Neural cell (in vitro differentiated cells): ENCODE results near the gene TTC9C.

Experiments used
- EP300 ChIP-seq: fragments of 450-650 bp; conservative IDR thresholded peaks from 2 replicates; pipeline ENCODE4 v1.6.1; 2014; ENCODE audit warnings: antibody characterized with exemption, mild to moderate bottlenecking, moderate library complexity; ENCODE audit not compliant: poor library complexity, severe bottlenecking
- EZH2 ChIP-seq: fragments of 200-600, 300-800 bp; shearing (Covaris generic), sonication (generic); IDR thresholded peaks from 2 replicates; pipeline ENCODE4 v1.6.1; 2014; ENCODE audit warnings: antibody characterized with exemption, low read length, borderline replicate concordance, mild to moderate bottlenecking; ENCODE audit not compliant: insufficient read depth, poor library complexity, severe bottlenecking
- MXI1 ChIP-seq: fragments of 450-650 bp; conservative IDR thresholded peaks from 2 replicates; pipeline ENCODE4 v1.6.1; 2014; ENCODE audit warnings: antibody characterized with exemption, mild to moderate bottlenecking; ENCODE audit not compliant: poor library complexity, severe bottlenecking
- POLR2AphosphoS5 ChIP-seq: IDR thresholded peaks from 2 replicates; pipeline ENCODE4 v1.6.1; 2012
- RAD21 ChIP-seq: fragments of 450-650 bp; conservative IDR thresholded peaks from 2 replicates; pipeline ENCODE4 v1.6.1; 2014; ENCODE audit warnings: antibody characterized with exemption, mild to moderate bottlenecking, moderate library complexity
- SMC3 ChIP-seq: fragments of 450-650 bp; conservative IDR thresholded peaks from 2 replicates; pipeline ENCODE4 v1.6.1; 2014; ENCODE audit warnings: antibody characterized with exemption, mild to moderate bottlenecking, moderate library complexity; ENCODE audit not compliant: poor library complexity
- TAF1 ChIP-seq: IDR thresholded peaks from 2 replicates; pipeline ENCODE4 v1.6.1; 2012; ENCODE audit warnings: low read depth
- TF ChIP-seq, protein P1 (sequence below): fragments of 450-650 bp; IDR thresholded peaks from 2 replicates; pipeline ENCODE4 v1.5.1; 2014; ENCODE audit warnings: antibody characterized with exemption, mild to moderate bottlenecking, moderate library complexity; ENCODE audit not compliant: poor library complexity, severe bottlenecking
- TF ChIP-seq, protein P2 (sequence below): IDR thresholded peaks from 2 replicates; pipeline ENCODE4 v1.6.1; 2012; ENCODE audit warnings: borderline replicate concordance

DNA sequence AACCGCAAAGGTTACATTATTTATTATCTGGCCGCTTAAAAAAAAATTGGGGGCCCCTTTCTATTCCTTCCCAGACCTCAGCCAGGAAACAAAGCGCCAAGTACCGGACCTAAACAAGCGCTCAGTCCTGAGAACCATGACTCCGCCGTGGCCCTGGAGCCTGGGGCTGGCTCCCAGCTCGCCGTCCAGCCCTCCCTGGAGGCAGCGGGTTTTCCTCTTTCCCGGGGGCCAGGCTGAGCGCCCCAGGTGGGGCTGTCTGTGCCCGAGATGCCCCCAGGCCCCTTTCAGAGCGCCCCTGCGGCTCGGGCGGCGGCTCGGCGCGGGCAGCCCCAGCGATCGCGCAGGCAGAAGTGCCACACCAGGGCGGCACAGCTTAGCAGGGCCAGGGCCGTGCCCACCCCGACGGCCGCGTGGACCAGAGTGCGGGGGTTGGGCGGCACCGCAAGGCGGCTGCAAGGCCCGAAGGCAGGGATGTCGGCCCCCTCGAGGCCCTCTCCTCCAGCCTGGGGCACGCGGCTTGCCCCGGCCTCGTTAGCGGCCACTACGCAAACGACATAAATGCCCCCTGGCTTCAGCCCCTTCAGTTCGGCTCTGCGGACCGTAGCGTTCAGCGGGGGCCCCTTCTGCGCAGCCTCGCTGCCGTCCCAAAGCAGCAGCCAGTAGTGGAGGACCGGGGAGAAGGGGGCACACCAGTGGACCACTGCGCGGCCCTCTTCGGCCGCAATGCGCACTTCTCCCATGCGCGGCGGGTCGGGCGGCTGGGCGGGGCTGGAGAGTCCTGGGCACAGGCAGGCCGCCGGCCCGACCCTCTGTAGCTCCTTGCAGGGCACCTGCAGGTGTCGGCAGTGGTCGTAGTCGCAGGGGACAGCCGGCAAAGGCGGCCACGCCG, 40.5 kb upstream of the TTC9C start:
- TF ChIP-seq, protein P1, sequence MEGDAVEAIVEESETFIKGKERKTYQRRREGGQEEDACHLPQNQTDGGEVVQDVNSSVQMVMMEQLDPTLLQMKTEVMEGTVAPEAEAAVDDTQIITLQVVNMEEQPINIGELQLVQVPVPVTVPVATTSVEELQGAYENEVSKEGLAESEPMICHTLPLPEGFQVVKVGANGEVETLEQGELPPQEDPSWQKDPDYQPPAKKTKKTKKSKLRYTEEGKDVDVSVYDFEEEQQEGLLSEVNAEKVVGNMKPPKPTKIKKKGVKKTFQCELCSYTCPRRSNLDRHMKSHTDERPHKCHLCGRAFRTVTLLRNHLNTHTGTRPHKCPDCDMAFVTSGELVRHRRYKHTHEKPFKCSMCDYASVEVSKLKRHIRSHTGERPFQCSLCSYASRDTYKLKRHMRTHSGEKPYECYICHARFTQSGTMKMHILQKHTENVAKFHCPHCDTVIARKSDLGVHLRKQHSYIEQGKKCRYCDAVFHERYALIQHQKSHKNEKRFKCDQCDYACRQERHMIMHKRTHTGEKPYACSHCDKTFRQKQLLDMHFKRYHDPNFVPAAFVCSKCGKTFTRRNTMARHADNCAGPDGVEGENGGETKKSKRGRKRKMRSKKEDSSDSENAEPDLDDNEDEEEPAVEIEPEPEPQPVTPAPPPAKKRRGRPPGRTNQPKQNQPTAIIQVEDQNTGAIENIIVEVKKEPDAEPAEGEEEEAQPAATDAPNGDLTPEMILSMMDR: no peak
- TF ChIP-seq, protein P2, sequence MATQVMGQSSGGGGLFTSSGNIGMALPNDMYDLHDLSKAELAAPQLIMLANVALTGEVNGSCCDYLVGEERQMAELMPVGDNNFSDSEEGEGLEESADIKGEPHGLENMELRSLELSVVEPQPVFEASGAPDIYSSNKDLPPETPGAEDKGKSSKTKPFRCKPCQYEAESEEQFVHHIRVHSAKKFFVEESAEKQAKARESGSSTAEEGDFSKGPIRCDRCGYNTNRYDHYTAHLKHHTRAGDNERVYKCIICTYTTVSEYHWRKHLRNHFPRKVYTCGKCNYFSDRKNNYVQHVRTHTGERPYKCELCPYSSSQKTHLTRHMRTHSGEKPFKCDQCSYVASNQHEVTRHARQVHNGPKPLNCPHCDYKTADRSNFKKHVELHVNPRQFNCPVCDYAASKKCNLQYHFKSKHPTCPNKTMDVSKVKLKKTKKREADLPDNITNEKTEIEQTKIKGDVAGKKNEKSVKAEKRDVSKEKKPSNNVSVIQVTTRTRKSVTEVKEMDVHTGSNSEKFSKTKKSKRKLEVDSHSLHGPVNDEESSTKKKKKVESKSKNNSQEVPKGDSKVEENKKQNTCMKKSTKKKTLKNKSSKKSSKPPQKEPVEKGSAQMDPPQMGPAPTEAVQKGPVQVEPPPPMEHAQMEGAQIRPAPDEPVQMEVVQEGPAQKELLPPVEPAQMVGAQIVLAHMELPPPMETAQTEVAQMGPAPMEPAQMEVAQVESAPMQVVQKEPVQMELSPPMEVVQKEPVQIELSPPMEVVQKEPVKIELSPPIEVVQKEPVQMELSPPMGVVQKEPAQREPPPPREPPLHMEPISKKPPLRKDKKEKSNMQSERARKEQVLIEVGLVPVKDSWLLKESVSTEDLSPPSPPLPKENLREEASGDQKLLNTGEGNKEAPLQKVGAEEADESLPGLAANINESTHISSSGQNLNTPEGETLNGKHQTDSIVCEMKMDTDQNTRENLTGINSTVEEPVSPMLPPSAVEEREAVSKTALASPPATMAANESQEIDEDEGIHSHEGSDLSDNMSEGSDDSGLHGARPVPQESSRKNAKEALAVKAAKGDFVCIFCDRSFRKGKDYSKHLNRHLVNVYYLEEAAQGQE: no peak
- no peak for TF ChIP-seq SMC3
- no peak for TF ChIP-seq EZH2
- no peak for TF ChIP-seq EP300
- TF ChIP-seq POLR2AphosphoS5: no peak
- no peak for TF ChIP-seq TAF1
- no peak for TF ChIP-seq MXI1
- TF ChIP-seq RAD21: no peak
